Measurements from ENCODE around the gene CEACAM1. TPM values are rescaled to one million over a fixed set of nuclear protein-coding genes. Genes with fewer than 3 reads are reported as not detected.
"Not testable (repeated sequence)": the region's sequence is repeated elsewhere in the genome, so short reads cannot be mapped to it uniquely, and the experiment has no call there.

CEACAM1 gene
- total RNA-seq, 1 donor from 2014 or later, result not detected

GRCh38 chr19:42548552-42548951 lies 20.3 kb upstream of the CEACAM1 start:
- no peak for DNase-seq

- no peak for DNase-seq
Observed at GRCh38 chr19:42547929-42548328, 19.6 kb upstream of the CEACAM1 start.

- DNase-seq, result no peak
Observed at GRCh38 chr19:42546831-42547500, 18.7 kb upstream of the CEACAM1 start.

- DNase-seq, result no peak
Observed at GRCh38 chr19:42544146-42544545, 15.9 kb upstream of the CEACAM1 start.

- DNase-seq, result no peak
Observed at GRCh38 chr19:42542791-42543190, 14.5 kb upstream of the CEACAM1 start.

- DNase-seq, result no peak
Observed at GRCh38 chr19:42540071-42540553, 11.8 kb upstream of the CEACAM1 start.

GRCh38 chr19:42538841-42539709 lies 10.8 kb upstream of the CEACAM1 start:
- DNase-seq, result no peak

GRCh38 chr19:42535276-42535675 lies 7.0 kb upstream of the CEACAM1 start:
- not testable (repeated sequence) for DNase-seq

- no peak for DNase-seq
Observed at GRCh38 chr19:42534391-42534790, 6.1 kb upstream of the CEACAM1 start.

- no peak for DNase-seq
Observed at GRCh38 chr19:42532891-42533290, 4.6 kb upstream of the CEACAM1 start.

- DNase-seq, result no peak
Observed at GRCh38 chr19:42531313-42531712, 3.0 kb upstream of the CEACAM1 start.

GRCh38 chr19:42529248-42529764 lies 1.0 kb upstream of the CEACAM1 start:
- peak; percentile 8 for DNase-seq

- no peak for DNase-seq
Observed at GRCh38 chr19:42524943-42525342, 3.3 kb downstream of the CEACAM1 start.

GRCh38 chr19:42524250-42524649 lies 4.0 kb downstream of the CEACAM1 start:
- no peak for DNase-seq

- not testable (repeated sequence) for DNase-seq
Observed at GRCh38 chr19:42522262-42522661, 6.0 kb downstream of the CEACAM1 start.

- DNase-seq, result no peak
Observed at GRCh38 chr19:42521346-42522030, 6.8 kb downstream of the CEACAM1 start.

GRCh38 chr19:42519108-42519507 lies 9.2 kb downstream of the CEACAM1 start:
- no peak for DNase-seq

GRCh38 chr19:42516771-42517170 lies 11.5 kb downstream of the CEACAM1 start:
- no peak for DNase-seq

GRCh38 chr19:42515241-42515832 lies 12.9 kb downstream of the CEACAM1 start:
- no peak for DNase-seq

- no peak for DNase-seq
Observed at GRCh38 chr19:42514449-42514848, 13.8 kb downstream of the CEACAM1 start.

GRCh38 chr19:42512743-42513304 lies 15.5 kb downstream of the CEACAM1 start:
- no peak for DNase-seq

GRCh38 chr19:42512130-42512636 lies 16.1 kb downstream of the CEACAM1 start:
- no peak for DNase-seq
